ENCODE results near the gene HCN1.

DNA sequence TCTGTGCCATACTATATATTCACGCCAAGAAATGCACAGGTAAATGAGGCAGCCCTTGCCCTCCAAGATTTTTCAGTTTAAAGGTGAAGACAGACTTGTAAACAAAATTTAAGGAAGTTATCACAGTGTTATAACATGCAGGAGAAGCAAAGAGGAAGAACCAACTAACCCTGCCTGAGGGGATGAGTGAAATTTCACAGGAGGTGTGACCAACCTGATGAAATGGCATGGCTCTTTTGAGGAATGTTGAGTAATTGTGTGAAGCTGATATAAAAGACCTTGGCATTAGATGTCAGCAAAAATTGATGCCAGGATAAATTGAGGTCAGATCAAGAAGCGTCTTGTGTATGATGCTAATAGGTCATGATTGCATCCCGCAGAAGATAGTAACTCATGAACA, 86.5 kb downstream of the HCN1 start:
- no peak for TF ChIP-seq POLR2A (IDR thresholded peaks at IDR 0.05; ENCODE audit: low read length)
- TF ChIP-seq GATA1 (IDR thresholded peaks at IDR 0.05; ENCODE audit: low read depth, low read length) = no peak
